Measurements from ENCODE around the gene DNASE1L3.
"Not testable (repeated sequence)": the region's sequence is repeated elsewhere in the genome, so short reads cannot be mapped to it uniquely, and the experiment has no call there.

DNASE1L3 gene

GRCh38 chr3:58235970-58236369 is 25.2 kb upstream of the DNASE1L3 start:
- no peak for DNase-seq

- DNase-seq, result no peak
Observed at GRCh38 chr3:58234516-58234931, 23.8 kb upstream of the DNASE1L3 start.

GRCh38 chr3:58231666-58232065 is 20.9 kb upstream of the DNASE1L3 start:
- no peak for DNase-seq

GRCh38 chr3:58230876-58231552 is 20.2 kb upstream of the DNASE1L3 start:
- no peak for DNase-seq

- DNase-seq, result not testable (repeated sequence)
Observed at GRCh38 chr3:58227933-58228332, 17.2 kb upstream of the DNASE1L3 start.

- no peak for DNase-seq
Observed at GRCh38 chr3:58223855-58224254, 13.1 kb upstream of the DNASE1L3 start.

GRCh38 chr3:58222161-58222724 is 11.5 kb upstream of the DNASE1L3 start:
- no peak for DNase-seq

- DNase-seq, result no peak
Observed at GRCh38 chr3:58218904-58219303, 8.1 kb upstream of the DNASE1L3 start.

GRCh38 chr3:58217209-58217811 is 6.5 kb upstream of the DNASE1L3 start:
- DNase-seq, result peak; percentile 28

- DNase-seq, result no peak
Observed at GRCh38 chr3:58216496-58217195, 5.9 kb upstream of the DNASE1L3 start.

GRCh38 chr3:58215317-58216025 is 4.7 kb upstream of the DNASE1L3 start:
- DNase-seq, result no peak

- no peak for DNase-seq
Observed at GRCh38 chr3:58214484-58215316, 3.9 kb upstream of the DNASE1L3 start.

GRCh38 chr3:58209933-58210332 is 839 bp downstream of the DNASE1L3 start:
- DNase-seq, result no peak

GRCh38 chr3:58207954-58208353 is 2.8 kb downstream of the DNASE1L3 start:
- no peak for DNase-seq

GRCh38 chr3:58206406-58207011 is 4.3 kb downstream of the DNASE1L3 start:
- DNase-seq, result no peak

GRCh38 chr3:58205981-58206380 is 4.8 kb downstream of the DNASE1L3 start:
- DNase-seq, result no peak

- DNase-seq, result no peak
Observed at GRCh38 chr3:58204720-58205119, 6.1 kb downstream of the DNASE1L3 start.

GRCh38 chr3:58203541-58203940 is 7.2 kb downstream of the DNASE1L3 start:
- no peak for DNase-seq

GRCh38 chr3:58202917-58203360 is 7.8 kb downstream of the DNASE1L3 start:
- DNase-seq, result no peak

- DNase-seq, result not testable (repeated sequence)
Observed at GRCh38 chr3:58201451-58201850, 9.3 kb downstream of the DNASE1L3 start.

GRCh38 chr3:58200846-58201355 is 9.9 kb downstream of the DNASE1L3 start:
- no peak for DNase-seq
